ENCODE measurements around the gene CLTB. TPM values are rescaled to one million over a fixed set of nuclear protein-coding genes. Genes with fewer than 3 reads are reported as not detected.

CLTB gene
- polyA plus RNA-seq, 1 donor from 2014 or later: 54.1 TPM

- Mint-ChIP-seq H3K4me3 (peak overlapping the region in 2 of 4 donors; percentile 28 to 81), H3K4me1 (peaks cover 8 to 24% (median 19%) of the 10 kb centered on the region in 3 donors), H3K27me3 (no peaks in the 10 kb centered on the region), H3K36me3 (peaks cover under 1% of the 10 kb centered on the region), H3K9me3 (no peaks in the 10 kb centered on the region), H3K27ac (peak overlapping the region in 1 of 3 donors; percentile 67)
Measured at GRCh38 chr5:176384991-176385390, 31.3 kb downstream of the CLTB start.

- Mint-ChIP-seq H3K4me1 (peaks cover 13 to 25% (median 23%) of the 10 kb centered on the region in 3 donors), H3K27ac (peak overlapping the region in 1 of 3 donors; percentile 67), H3K27me3 (no peaks in the 10 kb centered on the region), H3K4me3 (peak overlapping the region in 2 of 4 donors; percentile 28 to 81), H3K36me3 (peaks cover 2% of the 10 kb centered on the region), H3K9me3 (no peaks in the 10 kb centered on the region)
Measured at GRCh38 chr5:176384366-176384930, 31.9 kb downstream of the CLTB start.

GRCh38 chr5:176383961-176384360 is 32.4 kb downstream of the CLTB start:
- no peak overlapping the region for H3K27ac Mint-ChIP-seq
- peak overlapping the region in 1 of 4 donors; percentile 50 for H3K4me3 Mint-ChIP-seq
- H3K9me3 Mint-ChIP-seq: no peaks in the 10 kb centered on the region
- H3K36me3 Mint-ChIP-seq: peaks cover 2% of the 10 kb centered on the region
- peaks cover 15 to 25% (median 23%) of the 10 kb centered on the region in 3 donors for H3K4me1 Mint-ChIP-seq
- H3K27me3 Mint-ChIP-seq: no peaks in the 10 kb centered on the region

DNA sequence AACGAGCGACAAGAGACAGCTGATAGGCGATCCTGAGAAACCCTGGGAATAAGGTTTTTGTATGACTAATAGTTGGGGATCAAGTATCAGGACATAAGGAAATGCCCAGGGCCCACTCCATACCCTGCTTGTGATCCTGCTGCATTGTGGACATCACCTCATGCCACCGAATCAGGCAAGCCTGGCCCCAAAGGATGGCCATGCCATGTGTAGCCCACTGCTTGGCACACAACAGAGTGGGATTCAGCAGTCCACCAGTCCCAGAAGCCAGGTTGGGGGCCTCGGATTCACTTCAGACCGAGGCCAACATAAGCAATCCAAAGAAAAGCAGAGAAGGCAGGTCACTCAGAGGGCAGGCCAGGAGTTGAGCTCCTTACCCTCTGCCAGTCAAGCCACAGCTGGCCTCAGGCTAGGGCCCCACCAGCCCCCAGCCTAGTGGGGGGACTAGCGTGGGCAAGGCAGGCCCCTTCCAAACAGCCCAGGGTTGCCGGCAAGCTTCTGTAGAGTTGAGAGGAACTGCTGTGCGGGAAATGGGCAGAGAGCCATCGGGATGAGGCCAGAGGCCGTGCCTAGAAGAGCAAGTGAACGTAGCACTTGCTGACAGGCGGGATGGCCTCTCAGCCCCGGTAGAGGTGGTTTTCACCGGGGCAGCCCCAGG is 33.0 kb downstream of the CLTB start:
- Mint-ChIP-seq H3K27ac (peak overlapping the region in 1 of 3 donors; percentile 28), H3K36me3 (peaks cover 2% of the 10 kb centered on the region), H3K27me3 (no peaks in the 10 kb centered on the region), H3K4me3 (peak overlapping the region in 1 of 4 donors; percentile 50), H3K4me1 (peaks cover 15 to 25% (median 19%) of the 10 kb centered on the region in 3 donors), H3K9me3 (no peaks in the 10 kb centered on the region)

GRCh38 chr5:176382721-176383120 is 33.6 kb downstream of the CLTB start:
- Mint-ChIP-seq H3K36me3 (peaks cover 2% of the 10 kb centered on the region), H3K27me3 (no peaks in the 10 kb centered on the region), H3K9me3 (no peaks in the 10 kb centered on the region), H3K4me3 (peak overlapping the region in 2 of 4 donors; percentile 33 to 50), H3K4me1 (peaks cover 11 to 22% (median 17%) of the 10 kb centered on the region in 3 donors), H3K27ac (peak overlapping the region in 1 of 3 donors; percentile 28)

GRCh38 chr5:176381979-176382378 is 34.4 kb downstream of the CLTB start:
- H3K4me3 Mint-ChIP-seq: no peak overlapping the region
- peaks cover 2% of the 10 kb centered on the region for H3K36me3 Mint-ChIP-seq
- no peak overlapping the region for H3K27ac Mint-ChIP-seq
- no peaks in the 10 kb centered on the region for H3K27me3 Mint-ChIP-seq
- no peaks in the 10 kb centered on the region for H3K9me3 Mint-ChIP-seq
- peaks cover 9 to 17% (median 15%) of the 10 kb centered on the region in 3 donors for H3K4me1 Mint-ChIP-seq

DNA sequence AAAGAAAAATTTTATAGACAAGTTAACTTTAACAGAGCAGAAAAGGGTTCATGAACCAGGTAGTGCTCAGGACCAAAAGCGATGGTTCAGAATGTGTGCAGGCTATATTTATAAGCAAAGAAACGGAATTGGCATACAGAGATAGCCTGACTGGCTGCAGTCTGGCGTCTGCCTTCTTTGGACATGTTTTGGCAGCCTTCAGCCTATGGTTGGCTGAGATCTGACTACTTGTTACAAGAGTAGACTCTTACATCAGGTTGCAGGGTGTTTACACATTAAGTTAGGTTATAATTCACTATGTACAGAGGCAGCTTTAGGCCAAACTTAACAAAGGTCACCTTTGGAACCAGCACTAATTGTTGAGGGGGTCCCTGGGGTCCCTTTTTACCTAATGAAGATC is 34.9 kb downstream of the CLTB start:
- no peak overlapping the region for H3K27ac Mint-ChIP-seq
- no peak overlapping the region for H3K4me3 Mint-ChIP-seq
- no peaks in the 10 kb centered on the region for H3K9me3 Mint-ChIP-seq
- H3K4me1 Mint-ChIP-seq: peaks cover 9 to 15% (median 11%) of the 10 kb centered on the region in 3 donors
- peaks cover 2% of the 10 kb centered on the region for H3K36me3 Mint-ChIP-seq
- no peaks in the 10 kb centered on the region for H3K27me3 Mint-ChIP-seq

- Mint-ChIP-seq H3K4me3 (no peak overlapping the region), H3K27me3 (no peaks in the 10 kb centered on the region), H3K4me1 (peaks cover 6 to 9% (median 7%) of the 10 kb centered on the region in 3 donors), H3K36me3 (peaks cover 2% of the 10 kb centered on the region), H3K9me3 (no peaks in the 10 kb centered on the region), H3K27ac (no peak overlapping the region)
Measured at GRCh38 chr5:176379881-176380280, 36.5 kb downstream of the CLTB start.

DNA sequence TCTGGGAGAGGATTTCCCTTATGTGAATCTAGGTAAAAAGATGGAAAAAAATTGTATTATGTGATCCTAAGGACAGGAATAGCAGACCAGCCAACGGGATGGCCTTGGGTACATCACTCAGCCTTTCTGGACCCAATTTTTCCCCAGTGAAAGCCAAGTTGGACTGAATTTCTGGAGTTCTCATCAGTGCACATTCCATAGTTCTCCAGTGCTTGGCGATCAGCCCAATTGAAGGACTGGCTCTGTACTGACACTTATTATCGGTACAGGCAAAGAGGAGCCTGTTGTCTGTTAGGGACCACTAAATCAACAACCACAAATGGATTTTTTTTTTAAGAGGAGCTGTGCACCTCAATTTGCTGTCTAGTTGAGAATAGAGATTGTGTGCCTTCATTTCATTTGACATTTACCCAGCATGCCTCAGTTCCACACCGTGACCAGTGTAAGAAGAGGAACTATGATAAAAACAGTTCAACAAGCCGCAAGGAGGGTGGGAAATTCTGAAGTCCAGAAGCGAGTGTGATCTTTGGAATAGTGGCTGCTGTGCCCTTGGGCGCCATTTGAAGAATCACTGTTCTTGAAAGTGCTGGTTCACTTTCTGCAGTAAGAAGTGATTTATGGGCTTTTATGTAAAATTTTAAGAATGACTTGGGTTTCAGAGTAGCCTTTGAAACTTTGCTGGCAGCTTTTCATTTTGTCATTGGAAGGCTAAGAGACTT is 43.1 kb downstream of the CLTB start:
- Mint-ChIP-seq H3K27ac (peak overlapping the region in 2 of 3 donors; percentile 43 to 46), H3K36me3 (no peaks in the 10 kb centered on the region), H3K4me3 (peak overlapping the region in 2 of 4 donors; percentile 4 to 39), H3K4me1 (peaks cover 4 to 6% (median 6%) of the 10 kb centered on the region in 3 donors), H3K9me3 (no peaks in the 10 kb centered on the region), H3K27me3 (no peaks in the 10 kb centered on the region)

DNA sequence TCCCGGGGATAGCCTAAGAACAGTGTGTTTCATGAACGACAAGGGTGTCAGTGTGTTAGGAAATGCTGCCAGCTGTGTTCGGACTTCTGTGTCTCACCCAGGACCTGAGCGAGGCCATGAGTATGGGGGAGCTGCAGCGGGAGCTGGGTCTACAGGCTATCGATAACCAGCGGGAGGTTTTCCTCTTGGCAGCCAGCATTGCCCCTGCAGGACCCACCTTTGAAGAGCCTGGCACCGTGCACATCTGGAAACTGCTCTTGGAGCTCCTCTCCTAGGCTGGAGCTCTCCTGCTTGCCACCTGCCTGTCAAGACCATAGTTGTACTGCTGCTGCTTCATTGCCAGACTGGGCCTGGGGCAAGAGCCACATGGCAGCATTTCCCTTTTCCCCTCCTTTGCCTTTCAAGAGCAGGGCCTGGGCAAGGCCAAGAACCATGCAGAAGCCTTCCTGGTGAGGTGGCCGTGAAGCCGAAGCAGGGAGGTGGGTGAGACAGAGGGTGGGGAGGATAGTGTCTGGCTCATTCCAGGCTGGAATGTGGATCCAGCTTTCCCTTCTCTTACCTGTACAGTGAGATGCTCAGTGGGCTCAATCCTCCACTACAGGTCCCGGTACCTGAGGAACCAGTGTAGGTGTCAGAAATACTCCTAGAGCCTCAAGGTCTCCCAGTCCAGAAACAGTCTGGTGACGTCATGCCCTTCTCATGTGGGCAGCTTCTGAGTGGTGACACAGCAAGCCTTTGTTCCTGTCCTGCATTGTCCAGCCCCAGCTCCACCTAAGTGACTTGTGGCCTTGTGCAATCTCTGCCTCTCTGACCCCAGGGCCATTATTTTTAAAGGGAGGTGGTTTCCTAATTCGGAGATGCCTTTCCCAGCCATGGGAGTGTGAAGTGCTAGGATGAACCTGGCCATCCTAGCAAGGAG is 44.5 kb downstream of the CLTB start:
- no peak overlapping the region for H3K4me3 Mint-ChIP-seq
- H3K9me3 Mint-ChIP-seq: no peaks in the 10 kb centered on the region
- peaks cover 5% of the 10 kb centered on the region for H3K36me3 Mint-ChIP-seq
- H3K4me1 Mint-ChIP-seq: peaks cover 6% of the 10 kb centered on the region in 3 donors
- no peak overlapping the region for H3K27ac Mint-ChIP-seq
- no peaks in the 10 kb centered on the region for H3K27me3 Mint-ChIP-seq

DNA sequence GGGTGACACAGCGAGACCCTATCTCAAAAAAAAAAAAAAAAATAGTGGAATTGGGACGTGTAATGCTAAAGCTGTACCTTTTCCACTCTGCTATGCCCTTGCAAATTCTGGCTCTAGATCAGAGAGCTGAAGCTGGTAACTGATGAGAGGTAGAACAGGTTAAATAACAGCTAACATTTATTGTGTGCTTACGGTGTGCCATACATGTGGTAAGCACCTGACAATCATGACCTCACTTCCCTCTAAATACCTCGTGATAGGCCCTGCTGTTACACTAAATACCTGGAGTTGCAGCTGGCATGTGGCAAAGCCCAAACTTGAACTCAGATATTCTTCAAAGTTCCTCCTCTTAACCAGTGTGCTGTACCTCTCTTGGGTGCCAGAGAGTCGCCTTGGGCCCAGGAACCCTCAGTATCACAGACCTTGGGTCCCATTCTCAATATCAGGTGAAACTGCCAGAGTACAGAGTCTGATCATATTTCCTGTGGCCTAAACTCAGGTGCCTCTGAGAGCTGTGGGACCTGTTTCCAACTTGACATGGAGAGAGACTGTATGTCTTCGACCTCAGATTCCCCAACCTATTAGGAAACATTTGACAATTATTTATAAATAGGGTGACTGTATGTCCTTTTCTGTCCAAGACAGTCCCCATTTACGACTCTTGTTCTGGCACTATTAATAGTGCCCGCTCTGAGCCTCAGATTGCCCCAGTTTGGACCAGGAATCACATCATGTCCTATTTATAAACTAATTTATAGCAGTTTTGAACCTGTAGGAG is 46.2 kb downstream of the CLTB start:
- Mint-ChIP-seq H3K9me3 (no peaks in the 10 kb centered on the region), H3K27me3 (no peaks in the 10 kb centered on the region), H3K36me3 (peaks cover 5% of the 10 kb centered on the region), H3K4me1 (peaks cover 6 to 9% (median 8%) of the 10 kb centered on the region in 3 donors), H3K4me3 (peak overlapping the region in 1 of 4 donors; percentile 38), H3K27ac (no peak overlapping the region)

DNA sequence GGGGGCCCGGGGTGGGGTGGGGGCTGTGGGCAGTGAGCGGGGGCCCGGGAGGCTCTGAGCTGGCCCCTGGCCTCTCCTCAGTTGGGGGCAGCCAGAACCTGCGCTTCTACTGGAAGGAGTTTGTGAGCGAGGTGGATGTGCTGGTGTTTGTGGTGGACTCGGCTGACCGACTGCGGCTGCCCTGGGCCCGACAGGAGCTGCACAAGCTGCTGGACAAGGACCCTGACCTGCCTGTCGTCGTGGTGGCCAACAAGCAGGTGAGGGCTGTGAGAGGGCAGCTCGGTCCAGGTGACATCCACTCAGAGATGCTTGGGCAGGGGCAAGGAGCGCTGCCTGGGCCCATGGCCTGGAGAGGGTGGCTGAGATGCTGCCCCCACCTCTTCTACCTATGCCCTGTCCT is 47.6 kb downstream of the CLTB start:
- peaks cover 5% of the 10 kb centered on the region for H3K36me3 Mint-ChIP-seq
- peak overlapping the region in 1 of 4 donors; percentile 38 for H3K4me3 Mint-ChIP-seq
- H3K9me3 Mint-ChIP-seq: no peaks in the 10 kb centered on the region
- peaks cover 6 to 12% (median 8%) of the 10 kb centered on the region in 3 donors for H3K4me1 Mint-ChIP-seq
- no peaks in the 10 kb centered on the region for H3K27me3 Mint-ChIP-seq
- no peak overlapping the region for H3K27ac Mint-ChIP-seq

- no peaks in the 10 kb centered on the region for H3K9me3 Mint-ChIP-seq
- H3K27me3 Mint-ChIP-seq: no peaks in the 10 kb centered on the region
- H3K4me3 Mint-ChIP-seq: peak overlapping the region; percentile 73 to 89 (median 82)
- peak overlapping the region in 1 of 3 donors; percentile 23 for H3K27ac Mint-ChIP-seq
- H3K36me3 Mint-ChIP-seq: peaks cover 5% of the 10 kb centered on the region
- H3K4me1 Mint-ChIP-seq: peaks cover 10 to 16% (median 13%) of the 10 kb centered on the region in 3 donors
Measured at GRCh38 chr5:176366232-176366894, 50.0 kb downstream of the CLTB start.

All from IgD-negative memory B cell (primary cell).